WTC11 (cell line): Measurements from ENCODE around the gene KLRG1. TPM values are rescaled to one million over a fixed set of nuclear protein-coding genes. Genes with fewer than 3 reads are reported as not detected.
A peak's percentile ranks its signal among the peaks of the same experiment; 100 is the strongest.

ENCODE experiments used
- ATAC-seq: fragments of 200-7000 bp; cut with Tn5 transposase; 2 replicates; pipeline ENCODE4 v1.10.0; 2021; ENCODE audit warnings: mild to moderate bottlenecking, moderate library complexity
- Bru-seq: library from RNA; stranded (reverse); fragments of 400-500 nt; gene quantifications from one replicate; lab custom pipeline; 2021; lab: Mats Ljungman, UMichigan
- CTCF ChIA-PET: fragments of 300-600 bp; sonication (Branson Sonifier 250); formaldehyde crosslinking; loops from one replicate; lab custom pipeline; 2021; ENCODE audit warnings: antibody characterized with exemption; lab: Charles Lee
- POLR2A ChIA-PET: fragments of 350-600 bp; sonication (Branson Sonifier 250); formaldehyde crosslinking; loops from one replicate; lab custom pipeline; 2021; ENCODE audit warnings: antibody characterized with exemption; lab: Charles Lee
- DNase-seq: peaks from one replicate; pipeline ENCODE4 v3.0.0; 2021; ENCODE audit warnings: low spot score
- H3K27ac Mint-ChIP-seq: 2 replicates; pipeline ENCODE4 v1.8.0; 2021; ENCODE audit warnings: mixed read lengths
- H3K27me3 Mint-ChIP-seq: 2 replicates; pipeline ENCODE4 v1.8.0; 2021; ENCODE audit warnings: low read depth, mild to moderate bottlenecking, moderate library complexity, mixed read lengths
- H3K36me3 Mint-ChIP-seq: 2 replicates; pipeline ENCODE4 v1.8.0; 2021; ENCODE audit warnings: mixed read lengths
- H3K4me1 Mint-ChIP-seq: 2 replicates; pipeline ENCODE4 v1.8.0; 2022; ENCODE audit warnings: mixed read lengths
- H3K4me3 Mint-ChIP-seq: 2 replicates; pipeline ENCODE4 v1.8.0; 2021; ENCODE audit warnings: mild to moderate bottlenecking, moderate library complexity, mixed read lengths
- H3K9me3 Mint-ChIP-seq: 2 replicates; pipeline ENCODE4 v1.8.0; 2021; ENCODE audit warnings: mixed read lengths
- E2F4 ChIP-seq: sonication (generic); formaldehyde crosslinking; IDR thresholded peaks from 2 replicates; pipeline ENCODE4 v1.8.1; 2022; ENCODE audit warnings: low read depth, mild to moderate bottlenecking, moderate library complexity, missing genetic modification reagents, borderline replicate concordance
- ELF4 ChIP-seq: sonication (generic); formaldehyde crosslinking; IDR thresholded peaks from 2 replicates; pipeline ENCODE4 v1.8.1; 2022; ENCODE audit warnings: low read depth, mild to moderate bottlenecking, moderate library complexity, missing genetic modification reagents
- GABPB1 ChIP-seq: sonication (generic); formaldehyde crosslinking; IDR thresholded peaks from 2 replicates; pipeline ENCODE4 v1.8.1; 2023; ENCODE audit warnings: mild to moderate bottlenecking, missing genetic modification reagents
- MXD4 ChIP-seq: fragments of 250-450 bp; sonication (Bioruptor Pico); IDR thresholded peaks from 2 replicates; pipeline ENCODE4 v1.8.0; 2021; ENCODE audit warnings: mild to moderate bottlenecking, moderate library complexity, borderline replicate concordance
- MYBL2 ChIP-seq: sonication (generic); formaldehyde crosslinking; IDR thresholded peaks from 2 replicates; pipeline ENCODE4 v1.8.1; 2023; ENCODE audit warnings: mild to moderate bottlenecking, moderate library complexity, missing genetic modification reagents
- NR1H2 ChIP-seq: sonication (generic); formaldehyde crosslinking; IDR thresholded peaks from 2 replicates; pipeline ENCODE4 v1.9.0; 2021; ENCODE audit warnings: mild to moderate bottlenecking, moderate library complexity, missing genetic modification reagents
- NR3C1 ChIP-seq: sonication (generic); formaldehyde crosslinking; conservative IDR thresholded peaks from 2 replicates; pipeline ENCODE4 v1.8.1; 2023; ENCODE audit warnings: low read depth, mild to moderate bottlenecking, missing genetic modification reagents
- SP1 ChIP-seq: sonication (generic); formaldehyde crosslinking; conservative IDR thresholded peaks from 2 replicates; pipeline ENCODE4 v1.8.1; 2022; ENCODE audit warnings: missing genetic modification reagents
- TEAD1 ChIP-seq: sonication (generic); formaldehyde crosslinking; IDR thresholded peaks from 2 replicates; pipeline ENCODE4 v1.8.0; 2022; ENCODE audit warnings: mild to moderate bottlenecking, missing genetic modification reagents
- TEAD4 ChIP-seq: sonication (generic); formaldehyde crosslinking; IDR thresholded peaks from 2 replicates; pipeline ENCODE4 v1.8.0; 2022; ENCODE audit warnings: mild to moderate bottlenecking, missing genetic modification reagents
- TP53 ChIP-seq: sonication (generic); formaldehyde crosslinking; IDR thresholded peaks from 2 replicates; pipeline ENCODE4 v1.8.1; 2023; ENCODE audit warnings: mild to moderate bottlenecking, missing genetic modification reagents
- ZNF138 ChIP-seq: sonication (generic); formaldehyde crosslinking; conservative IDR thresholded peaks from 2 replicates; pipeline ENCODE4 v1.8.1; 2022; ENCODE audit warnings: mild to moderate bottlenecking, moderate library complexity, missing genetic modification reagents
- ZNF219 ChIP-seq: sonication (generic); formaldehyde crosslinking; IDR thresholded peaks from 2 replicates; pipeline ENCODE4 v1.8.0; 2023; ENCODE audit warnings: missing genetic modification reagents, mild to moderate bottlenecking, borderline replicate concordance
- long read RNA-seq, 3 experiments: library from RNA in 1 of 3; library from capped mRNA in 1 of 3; library from polyadenylated mRNA in 1 of 3; unstranded in 2 of 3; stranded (forward) in 1 of 3; transcript quantifications; one replicate each; pipeline ENCODE4 v2.0.0, GENCODE V29; 2021
- total RNA-seq: library from RNA; stranded (reverse); gene quantifications from 3 replicates; pipeline ENCODE4 v1.2.3, GENCODE V29; 2021
- TF ChIP-seq, protein P1 (sequence below): sonication (generic); formaldehyde crosslinking; IDR thresholded peaks from 2 replicates; pipeline ENCODE4 v1.8.0; 2023; ENCODE audit warnings: missing genetic modification reagents, mild to moderate bottlenecking, borderline replicate concordance
- TF ChIP-seq, protein P2 (sequence below): sonication (generic); formaldehyde crosslinking; IDR thresholded peaks from 2 replicates; pipeline ENCODE4 v1.8.1; 2023; ENCODE audit warnings: mild to moderate bottlenecking, moderate library complexity, missing genetic modification reagents
- TF ChIP-seq, protein P3 (sequence below): sonication (generic); formaldehyde crosslinking; IDR thresholded peaks from 2 replicates; pipeline ENCODE4 v1.8.0; 2022; ENCODE audit warnings: missing genetic modification reagents
- TF ChIP-seq, protein P4 (sequence below): sonication (generic); formaldehyde crosslinking; IDR thresholded peaks from 2 replicates; pipeline ENCODE4 v1.8.1; 2022; ENCODE audit warnings: missing genetic modification reagents, borderline replicate concordance
- TF ChIP-seq, protein P5 (sequence below): fragments of 250-450 bp; sonication (Bioruptor Pico); IDR thresholded peaks from 2 replicates; pipeline ENCODE4 v1.8.0; 2021; ENCODE audit warnings: mild to moderate bottlenecking
- TF ChIP-seq, protein P6 (sequence below): sonication (generic); formaldehyde crosslinking; IDR thresholded peaks from 2 replicates; pipeline ENCODE4 v1.8.1; 2023; ENCODE audit warnings: mild to moderate bottlenecking, missing genetic modification reagents, moderate library complexity

Gene KLRG1
- total RNA-seq (6.2 to 7.4 TPM (median 7.2 TPM) in 3 replicates), Bru-seq, nascent RNA (percentile 52 among the genes with signal in this experiment)
- long read RNA-seq, experiment 1, transcript KLRG1-207 (4 exons, 427 nt), result major isoform, 5 of 23 reads
- long read RNA-seq, experiment 1, partial matches to known transcripts, result 1 of 23 reads
- long read RNA-seq, experiment 1, other reads (novel, unspliced or antisense), result 14 of 23 reads
- long read RNA-seq, experiment 2, partial matches to known transcripts, result 0 of 8 reads
- long read RNA-seq, experiment 2, other reads (novel, unspliced or antisense), result 5 of 8 reads
- long read RNA-seq, experiment 3, transcript KLRG1-207 (4 exons, 427 nt), result major isoform, 9 of 31 reads
- long read RNA-seq, experiment 3, transcript KLRG1-204 (5 exons, 592 nt), result minor isoform, 5 of 31 reads
- long read RNA-seq, experiment 3, partial matches to known transcripts, result 0 of 31 reads
- long read RNA-seq, experiment 3, other reads (novel, unspliced or antisense), result 13 of 31 reads

GRCh38 chr12:8989413-8989812, at the start of gene KLRG1:
Gene KLRG1, plus strand, starts transcription at chr12:8989546. Its CDS starts 90 bp downstream, at chr12:8989636.
- Mint-ChIP-seq H3K4me3 (no peak within 1 kb of the TSS), H3K4me1 (no peaks in the 10 kb centered on the region), H3K27me3 (no peaks in the 10 kb centered on the region), H3K9me3 (no peaks in the 10 kb centered on the region), H3K27ac (no peak within 1 kb of the TSS), H3K36me3 (no peaks in the 10 kb centered on the region)
- CTCF ChIA-PET, result no interaction called here
- no peak for TF ChIP-seq ELF4 (CRISPR knock-in tag)
- no peak for TF ChIP-seq MYBL2 (CRISPR knock-in tag)
- no peak for TF ChIP-seq TEAD4 (CRISPR knock-in tag)
- TF ChIP-seq ZNF138 (CRISPR knock-in tag), result no peak
- TF ChIP-seq, protein P1, sequence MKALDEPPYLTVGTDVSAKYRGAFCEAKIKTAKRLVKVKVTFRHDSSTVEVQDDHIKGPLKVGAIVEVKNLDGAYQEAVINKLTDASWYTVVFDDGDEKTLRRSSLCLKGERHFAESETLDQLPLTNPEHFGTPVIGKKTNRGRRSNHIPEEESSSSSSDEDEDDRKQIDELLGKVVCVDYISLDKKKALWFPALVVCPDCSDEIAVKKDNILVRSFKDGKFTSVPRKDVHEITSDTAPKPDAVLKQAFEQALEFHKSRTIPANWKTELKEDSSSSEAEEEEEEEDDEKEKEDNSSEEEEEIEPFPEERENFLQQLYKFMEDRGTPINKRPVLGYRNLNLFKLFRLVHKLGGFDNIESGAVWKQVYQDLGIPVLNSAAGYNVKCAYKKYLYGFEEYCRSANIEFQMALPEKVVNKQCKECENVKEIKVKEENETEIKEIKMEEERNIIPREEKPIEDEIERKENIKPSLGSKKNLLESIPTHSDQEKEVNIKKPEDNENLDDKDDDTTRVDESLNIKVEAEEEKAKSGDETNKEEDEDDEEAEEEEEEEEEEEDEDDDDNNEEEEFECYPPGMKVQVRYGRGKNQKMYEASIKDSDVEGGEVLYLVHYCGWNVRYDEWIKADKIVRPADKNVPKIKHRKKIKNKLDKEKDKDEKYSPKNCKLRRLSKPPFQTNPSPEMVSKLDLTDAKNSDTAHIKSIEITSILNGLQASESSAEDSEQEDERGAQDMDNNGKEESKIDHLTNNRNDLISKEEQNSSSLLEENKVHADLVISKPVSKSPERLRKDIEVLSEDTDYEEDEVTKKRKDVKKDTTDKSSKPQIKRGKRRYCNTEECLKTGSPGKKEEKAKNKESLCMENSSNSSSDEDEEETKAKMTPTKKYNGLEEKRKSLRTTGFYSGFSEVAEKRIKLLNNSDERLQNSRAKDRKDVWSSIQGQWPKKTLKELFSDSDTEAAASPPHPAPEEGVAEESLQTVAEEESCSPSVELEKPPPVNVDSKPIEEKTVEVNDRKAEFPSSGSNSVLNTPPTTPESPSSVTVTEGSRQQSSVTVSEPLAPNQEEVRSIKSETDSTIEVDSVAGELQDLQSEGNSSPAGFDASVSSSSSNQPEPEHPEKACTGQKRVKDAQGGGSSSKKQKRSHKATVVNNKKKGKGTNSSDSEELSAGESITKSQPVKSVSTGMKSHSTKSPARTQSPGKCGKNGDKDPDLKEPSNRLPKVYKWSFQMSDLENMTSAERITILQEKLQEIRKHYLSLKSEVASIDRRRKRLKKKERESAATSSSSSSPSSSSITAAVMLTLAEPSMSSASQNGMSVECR (CRISPR knock-in tag), result no peak
- TF ChIP-seq, protein P2, sequence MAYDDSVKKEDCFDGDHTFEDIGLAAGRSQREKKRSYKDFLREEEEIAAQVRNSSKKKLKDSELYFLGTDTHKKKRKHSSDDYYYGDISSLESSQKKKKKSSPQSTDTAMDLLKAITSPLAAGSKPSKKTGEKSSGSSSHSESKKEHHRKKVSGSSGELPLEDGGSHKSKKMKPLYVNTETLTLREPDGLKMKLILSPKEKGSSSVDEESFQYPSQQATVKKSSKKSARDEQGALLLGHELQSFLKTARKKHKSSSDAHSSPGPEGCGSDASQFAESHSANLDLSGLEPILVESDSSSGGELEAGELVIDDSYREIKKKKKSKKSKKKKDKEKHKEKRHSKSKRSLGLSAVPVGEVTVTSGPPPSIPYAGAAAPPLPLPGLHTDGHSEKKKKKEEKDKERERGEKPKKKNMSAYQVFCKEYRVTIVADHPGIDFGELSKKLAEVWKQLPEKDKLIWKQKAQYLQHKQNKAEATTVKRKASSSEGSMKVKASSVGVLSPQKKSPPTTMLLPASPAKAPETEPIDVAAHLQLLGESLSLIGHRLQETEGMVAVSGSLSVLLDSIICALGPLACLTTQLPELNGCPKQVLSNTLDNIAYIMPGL, result no peak
- no peak for TF ChIP-seq GABPB1 (CRISPR knock-in tag)
- TF ChIP-seq TP53 (CRISPR knock-in tag), result no peak
- no peak for TF ChIP-seq E2F4 (CRISPR knock-in tag)
- TF ChIP-seq NR3C1, result no peak
- TF ChIP-seq, protein P3, sequence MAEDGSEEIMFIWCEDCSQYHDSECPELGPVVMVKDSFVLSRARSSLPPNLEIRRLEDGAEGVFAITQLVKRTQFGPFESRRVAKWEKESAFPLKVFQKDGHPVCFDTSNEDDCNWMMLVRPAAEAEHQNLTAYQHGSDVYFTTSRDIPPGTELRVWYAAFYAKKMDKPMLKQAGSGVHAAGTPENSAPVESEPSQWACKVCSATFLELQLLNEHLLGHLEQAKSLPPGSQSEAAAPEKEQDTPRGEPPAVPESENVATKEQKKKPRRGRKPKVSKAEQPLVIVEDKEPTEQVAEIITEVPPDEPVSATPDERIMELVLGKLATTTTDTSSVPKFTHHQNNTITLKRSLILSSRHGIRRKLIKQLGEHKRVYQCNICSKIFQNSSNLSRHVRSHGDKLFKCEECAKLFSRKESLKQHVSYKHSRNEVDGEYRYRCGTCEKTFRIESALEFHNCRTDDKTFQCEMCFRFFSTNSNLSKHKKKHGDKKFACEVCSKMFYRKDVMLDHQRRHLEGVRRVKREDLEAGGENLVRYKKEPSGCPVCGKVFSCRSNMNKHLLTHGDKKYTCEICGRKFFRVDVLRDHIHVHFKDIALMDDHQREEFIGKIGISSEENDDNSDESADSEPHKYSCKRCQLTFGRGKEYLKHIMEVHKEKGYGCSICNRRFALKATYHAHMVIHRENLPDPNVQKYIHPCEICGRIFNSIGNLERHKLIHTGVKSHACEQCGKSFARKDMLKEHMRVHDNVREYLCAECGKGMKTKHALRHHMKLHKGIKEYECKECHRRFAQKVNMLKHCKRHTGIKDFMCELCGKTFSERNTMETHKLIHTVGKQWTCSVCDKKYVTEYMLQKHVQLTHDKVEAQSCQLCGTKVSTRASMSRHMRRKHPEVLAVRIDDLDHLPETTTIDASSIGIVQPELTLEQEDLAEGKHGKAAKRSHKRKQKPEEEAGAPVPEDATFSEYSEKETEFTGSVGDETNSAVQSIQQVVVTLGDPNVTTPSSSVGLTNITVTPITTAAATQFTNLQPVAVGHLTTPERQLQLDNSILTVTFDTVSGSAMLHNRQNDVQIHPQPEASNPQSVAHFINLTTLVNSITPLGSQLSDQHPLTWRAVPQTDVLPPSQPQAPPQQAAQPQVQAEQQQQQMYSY (CRISPR knock-in tag), result no peak
- TF ChIP-seq SP1 (CRISPR knock-in tag), result no peak
- TF ChIP-seq, protein P4, sequence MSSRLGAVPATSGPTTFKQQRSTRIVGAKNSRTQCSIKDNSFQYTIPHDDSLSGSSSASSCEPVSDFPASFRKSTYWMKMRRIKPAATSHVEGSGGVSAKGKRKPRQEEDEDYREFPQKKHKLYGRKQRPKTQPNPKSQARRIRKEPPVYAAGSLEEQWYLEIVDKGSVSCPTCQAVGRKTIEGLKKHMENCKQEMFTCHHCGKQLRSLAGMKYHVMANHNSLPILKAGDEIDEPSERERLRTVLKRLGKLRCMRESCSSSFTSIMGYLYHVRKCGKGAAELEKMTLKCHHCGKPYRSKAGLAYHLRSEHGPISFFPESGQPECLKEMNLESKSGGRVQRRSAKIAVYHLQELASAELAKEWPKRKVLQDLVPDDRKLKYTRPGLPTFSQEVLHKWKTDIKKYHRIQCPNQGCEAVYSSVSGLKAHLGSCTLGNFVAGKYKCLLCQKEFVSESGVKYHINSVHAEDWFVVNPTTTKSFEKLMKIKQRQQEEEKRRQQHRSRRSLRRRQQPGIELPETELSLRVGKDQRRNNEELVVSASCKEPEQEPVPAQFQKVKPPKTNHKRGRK (CRISPR knock-in tag), result no peak
- no peak for TF ChIP-seq NR1H2 (CRISPR knock-in tag)
- TF ChIP-seq, protein P5, sequence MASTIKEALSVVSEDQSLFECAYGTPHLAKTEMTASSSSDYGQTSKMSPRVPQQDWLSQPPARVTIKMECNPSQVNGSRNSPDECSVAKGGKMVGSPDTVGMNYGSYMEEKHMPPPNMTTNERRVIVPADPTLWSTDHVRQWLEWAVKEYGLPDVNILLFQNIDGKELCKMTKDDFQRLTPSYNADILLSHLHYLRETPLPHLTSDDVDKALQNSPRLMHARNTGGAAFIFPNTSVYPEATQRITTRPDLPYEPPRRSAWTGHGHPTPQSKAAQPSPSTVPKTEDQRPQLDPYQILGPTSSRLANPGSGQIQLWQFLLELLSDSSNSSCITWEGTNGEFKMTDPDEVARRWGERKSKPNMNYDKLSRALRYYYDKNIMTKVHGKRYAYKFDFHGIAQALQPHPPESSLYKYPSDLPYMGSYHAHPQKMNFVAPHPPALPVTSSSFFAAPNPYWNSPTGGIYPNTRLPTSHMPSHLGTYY (CRISPR knock-in tag), result no peak
- TF ChIP-seq TEAD1, result no peak
- no peak for TF ChIP-seq ZNF219 (CRISPR knock-in tag)
- no peak for TF ChIP-seq MXD4 (CRISPR knock-in tag)
- TF ChIP-seq, protein P6, sequence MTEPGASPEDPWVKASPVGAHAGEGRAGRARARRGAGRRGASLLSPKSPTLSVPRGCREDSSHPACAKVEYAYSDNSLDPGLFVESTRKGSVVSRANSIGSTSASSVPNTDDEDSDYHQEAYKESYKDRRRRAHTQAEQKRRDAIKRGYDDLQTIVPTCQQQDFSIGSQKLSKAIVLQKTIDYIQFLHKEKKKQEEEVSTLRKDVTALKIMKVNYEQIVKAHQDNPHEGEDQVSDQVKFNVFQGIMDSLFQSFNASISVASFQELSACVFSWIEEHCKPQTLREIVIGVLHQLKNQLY (CRISPR knock-in tag), result no peak
- ATAC-seq (no peak), DNase-seq (no peak)
- POLR2A ChIA-PET, result no interaction called here
